GM12878 (cell line): ENCODE results near the gene KCNQ1. TPM values are rescaled to one million over a fixed set of nuclear protein-coding genes. Genes with fewer than 3 reads are reported as not detected.

ENCODE experiments used
- ATAC-seq: fragments of 200-7000 bp; cut with Tn5 transposase; 3 replicates; pipeline ENCODE4 v1.9.1; 2020; ENCODE audit warnings: mild to moderate bottlenecking, moderate library complexity
- BruUV-seq: library from RNA; stranded (reverse); fragments of 400-500 nt; replicated peaks from 2 replicates; lab custom pipeline; 2021; lab: Mats Ljungman, UMichigan
- CTCF ChIA-PET: fragments of 300-600 bp; sonication (Branson Sonifier 250); formaldehyde crosslinking; extraction: SDS; loops from one replicate; lab custom pipeline; 2021; ENCODE audit warnings: inconsistent platforms; lab: Yijun Ruan, JAX
- POLR2A ChIA-PET: fragments of 350-600 bp; formaldehyde crosslinking; extraction: SDS; loops from one replicate; lab custom pipeline; 2021; ENCODE audit warnings: inconsistent platforms; lab: Charles Lee
- RAD21 ChIA-PET: fragments of 300-600 bp; sonication (Branson Sonifier 250); formaldehyde crosslinking; loops from one replicate; lab custom pipeline; 2023; ENCODE audit warnings: antibody characterized with exemption; ENCODE audit not compliant: unreplicated experiment; lab: Charles Lee
- SMC1A ChIA-PET: fragments of 300-600 bp; sonication (Branson Sonifier 250); formaldehyde crosslinking; loops from one replicate; lab custom pipeline; 2023; ENCODE audit not compliant: unreplicated experiment, uncharacterized antibody; lab: Charles Lee
- DNase-seq: peaks from one replicate; pipeline ENCODE4 v3.0.0-alpha.2; 2011; ENCODE audit warnings: low read depth, low spot score
- FAIRE-seq: peaks from 3 replicates; lab custom pipeline; 2011; peaks lifted over from hg19 to GRCh38; lab: Jason Lieb, UNC
- H2AFZ ChIP-seq: 2 replicates; pipeline ENCODE4 v1.6.0; 2011; ENCODE audit warnings: low read depth, low read length, control low read depth; ENCODE audit not compliant: control insufficient read depth
- H3K27ac ChIP-seq: 2 replicates; pipeline ENCODE4 v1.5.1; 2011; ENCODE audit warnings: control low read depth; ENCODE audit not compliant: control insufficient read depth, insufficient read depth
- H3K27me3 ChIP-seq, 2 experiments: replicated peaks in 1 of 2; 2 replicates each; pipeline versions ENCODE4 v1.6.0 to v1.6.1; 2011; ENCODE audit warnings: low read length in 1 of 2; ENCODE audit not compliant: control insufficient read depth in 2 of 2, insufficient read depth in 2 of 2
- H3K36me3 ChIP-seq, 2 experiments: 2 replicates each; pipeline ENCODE4 v1.5.1; 2011; ENCODE audit warnings: low read length in 1 of 2; ENCODE audit not compliant: control insufficient read depth in 2 of 2, insufficient read depth in 2 of 2
- H3K4me1 ChIP-seq: 2 replicates; pipeline ENCODE4 v1.6.1; 2011; ENCODE audit warnings: mild to moderate bottlenecking, low read length, moderate library complexity, mixed read lengths; ENCODE audit not compliant: control insufficient read depth, insufficient read depth
- H3K4me2 ChIP-seq: 2 replicates; pipeline ENCODE4 v1.6.0; 2011; ENCODE audit warnings: control low read depth; ENCODE audit not compliant: control insufficient read depth, insufficient read depth
- H3K4me3 ChIP-seq: fragments of 200-600 bp; sonication (generic); 2 replicates; pipeline ENCODE4 v1.5.1; 2016
- H3K79me2 ChIP-seq: 2 replicates; pipeline ENCODE4 v1.6.0; 2011; ENCODE audit warnings: low read length; ENCODE audit not compliant: control insufficient read depth, insufficient read depth
- H3K9ac ChIP-seq: 2 replicates; pipeline ENCODE4 v1.8.0; 2011; ENCODE audit warnings: low read length, control low read depth, mixed read lengths; ENCODE audit not compliant: control insufficient read depth, insufficient read depth
- H3K9me3 ChIP-seq: replicated peaks from 3 replicates; pipeline ENCODE4 v1.5.1; 2011; ENCODE audit warnings: mild to moderate bottlenecking, low read length; ENCODE audit not compliant: control insufficient read depth, insufficient read depth
- H4K20me1 ChIP-seq: 2 replicates; pipeline ENCODE4 v1.6.0; 2011; ENCODE audit not compliant: control insufficient read depth, insufficient read depth
- HCFC1 ChIP-seq: fragments of 150-350 bp; IDR thresholded peaks from 2 replicates; pipeline ENCODE4 v1.6.1; 2014; ENCODE audit warnings: low read length
- IKZF1 ChIP-seq: fragments of 450-650 bp; conservative IDR thresholded peaks from 2 replicates; pipeline ENCODE4 v1.6.1; 2017; ENCODE audit warnings: antibody characterized with exemption, mild to moderate bottlenecking
- IKZF2 ChIP-seq, 2 experiments: fragments of 450-650 bp; IDR thresholded peaks; 2 replicates each; pipeline ENCODE4 v1.6.1; 2017; ENCODE audit warnings: mild to moderate bottlenecking in 2 of 2, moderate library complexity in 2 of 2
- IRF3 ChIP-seq: fragments of 450-650 bp; IDR thresholded peaks from 2 replicates; pipeline ENCODE4 v1.6.1; 2014; ENCODE audit warnings: mild to moderate bottlenecking
- NFYA ChIP-seq: IDR thresholded peaks from 2 replicates; pipeline ENCODE4 v1.6.1; 2011; ENCODE audit warnings: low read depth, mild to moderate bottlenecking, low read length, improper control_type of control experiment, borderline replicate concordance
- RAD21 ChIP-seq: IDR thresholded peaks from 2 replicates; pipeline ENCODE4 v1.6.1; 2011; ENCODE audit warnings: mild to moderate bottlenecking, low read depth, low read length, moderate library complexity; ENCODE audit not compliant: insufficient read depth
- RAD51 ChIP-seq: fragments of 450-650 bp; IDR thresholded peaks from 2 replicates; pipeline ENCODE4 v1.6.1; 2016; ENCODE audit warnings: moderate library complexity, mild to moderate bottlenecking, inconsistent platforms
- WGBS: methylation state at CpG from one replicate; pipeline ENCODE4 v1.1.6; 2016; ENCODE audit warnings: low lambda C conversion rate; ENCODE audit not compliant: insufficient replicate concordance, insufficient coverage; ENCODE audit errors: missing lambda C conversion rate; 5-methylcytosine and 5-hydroxymethylcytosine counted together
- in situ Hi-C: fragments of 300-500 bp; cut with MboI; formaldehyde crosslinking; loops from 9 replicates; pipeline ENCODE4 v1.14.3; 2018; ENCODE audit warnings: mixed read lengths
- intact Hi-C: fragments of 100-400 bp; cut with micrococcal nuclease; formaldehyde crosslinking; loops from one replicate; pipeline ENCODE4 v1.14.2; 2022; ENCODE audit not compliant: unreplicated experiment
- polyA plus RNA-seq, 11 experiments: library from polyadenylated mRNA; depleted of rRNA in 4 of 11; unstranded in 6 of 11; stranded (reverse) in 5 of 11; fragments of >200 nt; fragmentation: Nextera tagmentation in 4 of 11; fragmentation: Illumina TruSeq in 1 of 11; extraction: Ambion mirVana in 4 of 11; extraction: Trizol in 1 of 11; gene quantifications; 1 replicate in 1 of 11; 2 replicates in 10 of 11; pipeline versions ENCODE4 v1.2.1 to v1.2.3, GENCODE V29; 2011 to 2016; ENCODE audit warnings: inconsistent platforms in 2 of 11, missing spikeins in 2 of 11, low read depth in 1 of 11
- total RNA-seq, 4 experiments: library from RNA; depleted of rRNA in 3 of 4; stranded (reverse); fragments of >200 nt in 3 of 4; fragmentation: Illumina TruSeq in 1 of 4; extraction: Trizol in 1 of 4; gene quantifications; 2 replicates each; pipeline versions ENCODE4 v1.2.1 to v1.2.3, GENCODE V29; 2013 to 2021

The KCNQ1 gene
- total and polyA plus RNA-seq, 10 of the 15 experiments (the other 5 are each of a cell fraction or from before 2014, with no cell fraction given) = 0.03 to 0.15 (median 0.12) TPM; not detected in 7

GRCh38 chr11:2742201-2742600 lies 297.4 kb downstream of the KCNQ1 start:
- ChIA-PET RAD21 (no interaction called here), SMC1A (no interaction called here), POLR2A (no interaction called here), CTCF (no interaction called here)
- TF ChIP-seq IKZF2 (IDR thresholded peaks at IDR 0.05) = no peak
- no peak for TF ChIP-seq IRF3
- no peak for TF ChIP-seq IKZF1
- no peak for TF ChIP-seq RAD21
- no peak for TF ChIP-seq HCFC1
- TF ChIP-seq NFYA = no peak
- TF ChIP-seq RAD51 = no peak
- 58% methylated on average over 5 of the region's 5 CpGs for WGBS
- Histone ChIP-seq H3K4me1 (no peaks in the 10 kb centered on the region), H3K79me2 (no peaks in the 10 kb centered on the region), H3K27me3 (no peaks in the 10 kb centered on the region; a peak in 1 of 4 replicates), H2AFZ (no peak overlapping the region), H3K4me3 (no peak overlapping the region), H3K27ac (no peak overlapping the region), H4K20me1 (no peaks in the 10 kb centered on the region), H3K9ac (no peak overlapping the region), H3K9me3 (no peaks in the 10 kb centered on the region), H3K36me3 (no peaks in the 10 kb centered on the region), H3K4me2 (no peak overlapping the region)
- in situ Hi-C loops (no loop called here), intact Hi-C loops (no loop called here)
- FAIRE-seq = no peak
- DNase-seq = no peak
- no TSS peak for BruUV-seq
- no peak for ATAC-seq
